HuH-7 (cell line): Measurements from ENCODE around the gene KDM6B.
A peak's percentile ranks its signal among the peaks of the same experiment; 100 is the strongest.
"Not testable (repeated sequence)": the region's sequence is repeated elsewhere in the genome, so short reads cannot be mapped to it uniquely, and the experiment has no call there.

ENCODE experiments used
- DNase-seq: peaks from one replicate; pipeline ENCODE4 v3.0.0; 2011; ENCODE audit warnings: low spot score

The KDM6B gene

DNA sequence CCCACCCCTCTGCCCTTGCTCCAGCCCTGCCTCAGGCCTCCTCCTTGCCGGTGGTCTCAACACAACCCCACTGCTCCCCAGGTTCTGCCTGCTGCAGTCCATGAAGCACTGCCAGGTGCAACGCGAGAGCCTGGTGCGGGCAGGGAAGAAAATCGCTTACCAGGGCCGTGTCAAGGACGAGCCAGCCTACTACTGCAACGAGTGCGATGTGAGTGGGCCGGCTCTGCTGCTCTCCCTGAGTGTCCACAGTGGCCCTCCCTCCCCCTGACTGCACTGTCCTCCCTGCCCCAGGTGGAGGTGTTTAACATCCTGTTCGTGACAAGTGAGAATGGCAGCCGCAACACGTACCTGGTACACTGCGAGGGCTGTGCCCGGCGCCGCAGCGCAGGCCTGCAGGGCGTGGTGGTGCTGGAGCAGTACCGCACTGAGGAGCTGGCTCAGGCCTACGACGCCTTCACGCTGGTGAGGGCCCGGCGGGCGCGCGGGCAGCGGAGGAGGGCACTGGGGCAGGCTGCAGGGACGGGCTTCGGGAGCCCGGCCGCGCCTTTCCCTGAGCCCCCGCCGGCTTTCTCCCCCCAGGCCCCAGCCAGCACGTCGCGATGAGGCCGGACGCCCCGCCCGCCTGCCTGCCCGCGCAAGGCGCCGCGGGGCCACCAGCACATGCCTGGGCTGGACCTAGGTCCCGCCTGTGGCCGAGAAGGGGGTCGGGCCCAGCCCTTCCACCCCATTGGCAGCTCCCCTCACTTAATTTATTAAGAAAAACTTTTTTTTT lies 19.1 kb downstream of the KDM6B start:
- no peak for DNase-seq

DNA sequence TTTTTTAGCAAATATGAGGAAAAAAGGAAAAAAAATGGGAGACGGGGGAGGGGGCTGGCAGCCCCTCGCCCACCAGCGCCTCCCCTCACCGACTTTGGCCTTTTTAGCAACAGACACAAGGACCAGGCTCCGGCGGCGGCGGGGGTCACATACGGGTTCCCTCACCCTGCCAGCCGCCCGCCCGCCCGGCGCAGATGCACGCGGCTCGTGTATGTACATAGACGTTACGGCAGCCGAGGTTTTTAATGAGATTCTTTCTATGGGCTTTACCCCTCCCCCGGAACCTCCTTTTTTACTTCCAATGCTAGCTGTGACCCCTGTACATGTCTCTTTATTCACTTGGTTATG lies 19.6 kb downstream of the KDM6B start:
- DNase-seq = no peak

DNA sequence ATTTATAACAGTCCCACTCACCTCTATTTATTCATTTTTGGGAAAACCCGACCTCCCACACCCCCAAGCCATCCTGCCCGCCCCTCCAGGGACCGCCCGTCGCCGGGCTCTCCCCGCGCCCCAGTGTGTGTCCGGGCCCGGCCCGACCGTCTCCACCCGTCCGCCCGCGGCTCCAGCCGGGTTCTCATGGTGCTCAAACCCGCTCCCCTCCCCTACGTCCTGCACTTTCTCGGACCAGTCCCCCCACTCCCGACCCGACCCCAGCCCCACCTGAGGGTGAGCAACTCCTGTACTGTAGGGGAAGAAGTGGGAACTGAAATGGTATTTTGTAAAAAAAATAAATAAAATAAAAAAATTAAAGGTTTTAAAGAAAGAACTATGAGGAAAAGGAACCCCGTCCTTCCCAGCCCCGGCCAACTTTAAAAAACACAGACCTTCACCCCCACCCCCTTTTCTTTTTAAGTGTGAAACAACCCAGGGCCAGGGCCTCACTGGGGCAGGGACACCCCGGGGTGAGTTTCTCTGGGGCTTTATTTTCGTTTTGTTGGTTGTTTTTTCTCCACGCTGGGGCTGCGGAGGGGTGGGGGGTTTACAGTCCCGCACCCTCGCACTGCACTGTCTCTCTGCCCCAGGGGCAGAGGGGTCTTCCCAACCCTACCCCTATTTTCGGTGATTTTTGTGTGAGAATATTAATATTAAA lies 20.2 kb downstream of the KDM6B start:
- DNase-seq = no peak

GRCh38 chr17:7854851-7855659 lies 21.0 kb downstream of the KDM6B start, which contains the start of gene TMEM88:
TSS of gene TMEM88 (plus strand) at chr17:7855066. CDS start at chr17:7855075, 9 bp downstream.
- no peak for DNase-seq

DNA sequence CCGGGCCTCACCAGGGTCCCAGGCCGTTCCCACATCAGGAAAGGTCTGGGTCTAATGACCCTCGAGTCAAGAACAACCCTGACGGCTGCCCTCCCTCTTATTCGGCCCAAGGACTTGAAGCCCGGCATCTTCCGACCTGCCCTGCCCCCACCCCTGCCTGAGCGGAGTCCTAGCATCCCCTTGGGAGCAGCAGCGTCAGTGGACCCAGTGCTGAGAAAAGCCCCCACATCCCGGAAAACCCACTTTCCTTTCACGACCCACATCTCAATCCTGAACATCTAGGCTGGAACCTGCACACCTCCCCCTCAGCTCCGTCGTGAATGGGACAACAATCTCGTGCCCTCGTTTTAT lies 21.6 kb downstream of the KDM6B start:
- DNase-seq = no peak

- DNase-seq = no peak
Measured at GRCh38 chr17:7856011-7856810, 22.2 kb downstream of the KDM6B start.

DNA sequence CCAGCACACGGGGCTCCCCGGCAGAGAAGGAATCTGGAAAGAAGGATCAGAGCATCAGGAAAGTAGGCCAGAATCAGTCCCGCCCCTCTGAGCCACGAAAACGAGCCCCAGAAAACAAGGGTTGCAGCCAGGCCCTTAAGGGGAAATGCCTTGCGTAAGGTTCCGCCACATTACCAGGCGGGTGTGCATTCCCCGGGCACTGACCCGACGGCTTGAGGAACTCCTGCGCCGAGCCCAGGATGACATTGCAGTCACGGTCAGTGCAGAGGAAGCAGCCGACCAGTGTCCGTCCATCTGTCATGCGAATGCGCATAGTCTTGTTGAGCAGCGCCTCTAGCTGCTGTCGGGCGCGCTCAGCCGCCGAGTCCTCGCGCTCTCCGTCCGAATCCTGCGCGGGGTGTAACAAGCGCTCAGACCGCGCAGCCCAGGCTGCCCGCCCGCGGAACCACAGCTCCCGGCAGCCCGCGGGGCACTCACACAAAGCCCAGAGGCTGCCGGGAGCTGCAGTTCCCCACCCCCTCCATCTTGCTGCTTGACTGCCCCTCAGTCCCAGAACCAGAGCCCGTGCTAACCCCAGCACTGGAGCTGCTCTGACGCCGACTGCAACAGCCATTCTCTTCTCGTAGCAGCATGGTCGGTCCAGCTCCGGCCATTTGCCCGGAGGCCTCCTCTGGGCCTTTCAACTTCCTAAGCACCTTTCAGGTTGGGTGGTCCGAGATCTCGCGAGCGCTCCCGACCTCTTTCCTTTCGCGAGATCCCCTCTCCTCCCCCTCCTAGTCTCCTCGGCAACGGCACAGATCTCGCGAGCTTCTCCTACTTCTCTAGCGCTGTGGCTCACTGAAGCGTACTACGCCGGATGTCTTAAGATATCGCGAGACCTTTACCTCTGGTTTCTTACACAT lies 23.0 kb downstream of the KDM6B start, which contains the start of gene NAA38:
Gene NAA38, minus strand, starts transcription at position 749 of the 902 bp plus-strand sequence. Its CDS starts 96 bp downstream, at position 653.
- DNase-seq = peak; percentile 86

DNA sequence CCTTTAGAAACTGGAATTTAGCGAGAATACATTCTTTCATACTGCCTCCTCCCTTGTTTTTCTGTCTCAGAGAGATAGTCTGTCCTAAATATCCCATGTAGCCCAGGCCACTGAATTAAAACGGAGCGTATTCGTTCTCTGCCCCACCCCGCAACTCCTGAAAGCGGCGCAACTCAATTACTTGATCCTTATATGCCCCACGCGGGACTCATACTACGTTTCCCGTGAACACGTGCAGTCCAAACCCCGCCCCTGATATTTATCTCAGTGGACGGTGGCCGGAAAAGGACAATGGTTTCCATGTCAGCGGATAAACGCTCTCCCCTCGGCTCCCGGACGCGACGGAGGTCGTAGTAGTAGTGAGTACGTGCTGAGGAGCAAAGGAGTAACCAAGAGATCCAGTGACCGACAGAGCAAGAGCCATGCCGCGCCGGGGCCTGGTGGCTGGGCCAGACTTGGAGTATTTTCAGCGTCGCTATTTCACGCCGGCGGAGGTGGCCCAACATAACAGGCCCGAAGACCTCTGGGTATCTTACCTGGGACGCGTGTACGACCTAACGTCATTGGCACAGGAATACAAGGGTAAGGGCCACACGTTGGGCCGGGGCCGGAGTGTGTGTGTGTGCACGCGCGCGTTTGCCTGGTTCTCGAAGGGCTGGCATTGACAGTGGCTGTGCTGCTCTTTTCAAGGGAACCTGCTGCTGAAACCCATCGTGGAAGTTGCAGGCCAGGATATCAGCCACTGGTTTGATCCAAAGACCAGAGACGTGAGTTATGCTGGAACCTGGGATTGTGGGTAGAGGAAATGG lies 23.9 kb downstream of the KDM6B start, which contains the start of gene CYB5D1:
Gene CYB5D1, plus strand, starts transcription at position 291 of the 809 bp plus-strand sequence. Its CDS starts 132 bp downstream, at position 423.
- DNase-seq = peak; percentile 47

- no peak for DNase-seq
Measured at GRCh38 chr17:7858522-7858810, 24.4 kb downstream of the KDM6B start.

GRCh38 chr17:7859028-7859427 lies 25.0 kb downstream of the KDM6B start:
- no peak for DNase-seq

GRCh38 chr17:7862692-7863437 lies 28.8 kb downstream of the KDM6B start:
- DNase-seq = peak; percentile 43

GRCh38 chr17:7864384-7864783 lies 30.4 kb downstream of the KDM6B start:
- DNase-seq = not testable (repeated sequence)

DNA sequence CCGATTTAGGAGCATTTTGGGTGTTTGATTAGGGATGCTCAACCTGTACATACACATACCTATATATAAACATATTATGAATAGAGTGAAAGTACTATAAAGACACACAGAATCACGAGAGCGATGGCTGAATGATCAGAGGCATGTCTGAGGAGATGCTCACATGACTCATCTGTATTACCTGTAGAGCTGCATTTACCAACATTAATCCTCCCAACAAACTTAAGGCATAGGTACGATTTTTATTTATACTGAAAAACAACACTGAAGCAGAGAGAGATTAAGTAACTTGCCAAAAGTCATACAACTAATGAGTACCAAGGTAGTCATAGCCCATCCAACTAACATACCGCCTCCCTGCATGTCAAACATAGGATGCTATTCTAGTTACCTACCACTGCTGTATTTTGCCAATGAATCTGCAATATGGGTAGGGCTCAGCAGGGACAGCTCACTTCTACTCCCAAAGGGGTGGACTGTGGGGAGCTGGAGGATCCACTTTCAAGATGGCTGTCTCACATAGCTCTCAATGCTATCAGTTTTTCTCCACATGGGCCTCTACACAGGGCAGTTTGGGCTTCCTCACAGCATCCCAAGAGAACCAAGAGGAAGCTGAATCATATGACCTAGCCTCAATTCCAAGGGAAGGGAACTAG lies 31.1 kb downstream of the KDM6B start:
- DNase-seq = no peak

GRCh38 chr17:7867881-7868329 lies 33.9 kb downstream of the KDM6B start:
- no peak for DNase-seq

DNA sequence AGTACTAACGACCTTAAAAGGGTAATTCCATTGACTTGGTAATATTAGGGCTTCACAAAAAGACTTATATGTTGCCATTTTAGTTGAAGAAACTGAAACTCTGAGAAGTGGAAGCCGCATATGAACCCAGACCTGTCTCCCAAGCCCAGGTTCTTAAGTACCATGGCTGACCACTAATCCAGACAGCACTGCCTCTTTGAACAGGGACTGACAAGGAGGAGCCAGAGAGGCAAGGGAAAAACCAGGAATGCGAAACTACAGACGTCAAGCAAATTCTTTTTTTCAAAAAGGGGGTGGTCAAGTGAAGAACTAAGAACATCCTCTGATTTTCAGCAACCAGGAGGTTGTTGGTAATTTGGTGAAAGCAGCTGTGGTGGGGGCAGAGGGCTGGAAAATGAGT lies 39.0 kb downstream of the KDM6B start:
- no peak for DNase-seq

DNA sequence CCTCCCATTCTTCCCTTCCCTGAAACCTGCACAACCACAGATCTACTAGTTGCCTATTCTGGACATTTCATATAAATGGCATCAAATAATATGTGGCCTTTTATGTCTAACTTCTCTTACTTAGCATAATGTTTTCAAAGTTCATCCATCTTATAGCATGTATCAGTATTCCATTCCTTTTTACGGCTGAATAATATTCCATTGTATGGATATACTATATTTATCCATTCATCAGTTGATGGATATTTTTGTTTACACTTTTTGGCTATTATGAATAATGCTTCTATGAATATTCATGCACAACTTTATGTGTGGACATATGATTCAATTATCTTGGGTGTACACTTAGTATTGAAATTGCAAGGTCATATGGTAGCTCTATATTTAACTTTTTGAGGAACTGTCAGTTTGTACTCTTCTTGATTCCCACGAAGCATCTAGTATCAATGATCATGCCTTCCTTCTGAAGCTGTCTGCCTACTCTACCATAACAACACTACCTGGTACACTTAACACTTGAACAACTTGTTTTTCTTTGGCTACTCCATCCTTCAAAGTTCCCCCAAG lies 41.9 kb downstream of the KDM6B start:
- DNase-seq = no peak

- DNase-seq = no peak
Measured at GRCh38 chr17:7878234-7878633, 44.2 kb downstream of the KDM6B start.
